ENCODE measurements around the gene DPP9.

The DPP9 gene

DNA sequence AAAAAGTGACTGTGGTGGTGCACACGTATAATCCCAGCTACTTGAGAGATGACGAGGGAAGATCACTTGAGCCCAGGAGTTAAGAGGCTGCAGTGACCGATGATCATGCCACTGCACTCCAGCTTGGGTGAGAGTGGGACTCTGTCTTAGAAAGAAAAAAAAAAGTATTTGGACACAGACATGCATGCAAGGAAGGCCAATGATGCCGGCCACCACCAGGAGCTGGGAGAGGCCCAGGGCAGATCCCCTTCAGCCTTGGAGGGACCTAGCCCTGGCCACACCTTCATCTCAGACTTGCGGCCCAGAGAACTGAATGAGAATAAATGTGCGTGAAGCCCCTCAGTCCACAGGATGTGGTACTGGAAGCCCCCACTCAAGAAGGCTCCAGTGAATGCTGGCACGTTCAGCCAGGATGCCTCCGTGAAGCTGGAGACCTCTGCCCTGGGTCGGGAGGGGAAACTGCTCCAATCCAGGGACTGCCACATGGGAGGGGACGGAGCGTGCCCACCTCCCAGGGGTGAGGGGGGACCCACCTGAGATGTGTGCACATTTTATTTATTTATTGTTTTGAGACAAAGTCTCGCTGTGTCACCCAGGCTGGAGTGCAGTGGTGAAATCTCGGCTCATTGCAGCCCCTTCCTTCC lies 69.7 kb downstream of the DPP9 start:
- no peak for DNase-seq

DNA sequence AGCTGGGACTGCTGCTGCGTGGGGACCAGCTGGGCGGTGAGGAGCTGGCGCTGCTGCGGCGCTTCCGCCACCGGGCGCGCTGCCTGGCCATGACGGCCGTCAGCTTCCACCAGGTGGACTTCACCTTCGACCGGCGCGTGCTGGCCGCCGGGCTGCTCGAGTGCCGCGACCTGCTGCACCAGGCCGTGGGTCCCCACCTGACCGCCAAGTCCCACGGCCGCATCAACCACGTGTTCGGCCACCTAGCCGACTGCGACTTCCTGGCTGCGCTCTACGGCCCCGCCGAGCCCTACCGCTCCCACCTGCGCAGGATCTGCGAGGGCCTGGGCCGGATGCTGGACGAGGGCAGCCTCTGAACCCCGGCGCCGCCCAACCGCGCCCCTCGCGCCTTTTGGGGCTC lies 71.6 kb downstream of the DPP9 start:
- DNase-seq = no peak

DNA sequence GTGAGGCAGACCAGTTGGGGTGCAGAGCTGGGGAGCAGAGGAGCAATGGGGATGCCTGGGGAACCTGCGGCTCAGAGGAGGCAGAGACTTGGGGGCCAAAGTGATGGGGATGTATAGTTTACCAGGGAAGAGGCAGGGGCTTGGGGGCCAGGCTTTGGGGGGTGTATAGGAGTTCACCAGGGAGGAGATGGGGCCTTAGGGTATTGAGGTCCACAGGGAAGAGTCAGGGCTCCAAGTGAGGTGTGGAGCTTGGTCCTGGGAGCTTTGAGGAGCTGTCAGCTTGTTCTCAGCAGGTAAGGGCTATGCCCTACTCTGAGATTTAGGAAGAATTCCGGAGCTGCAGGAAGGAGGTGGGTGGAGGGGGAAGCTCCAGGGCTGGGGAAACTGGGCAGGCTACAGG lies 73.5 kb downstream of the DPP9 start:
- no peak for DNase-seq

DNA sequence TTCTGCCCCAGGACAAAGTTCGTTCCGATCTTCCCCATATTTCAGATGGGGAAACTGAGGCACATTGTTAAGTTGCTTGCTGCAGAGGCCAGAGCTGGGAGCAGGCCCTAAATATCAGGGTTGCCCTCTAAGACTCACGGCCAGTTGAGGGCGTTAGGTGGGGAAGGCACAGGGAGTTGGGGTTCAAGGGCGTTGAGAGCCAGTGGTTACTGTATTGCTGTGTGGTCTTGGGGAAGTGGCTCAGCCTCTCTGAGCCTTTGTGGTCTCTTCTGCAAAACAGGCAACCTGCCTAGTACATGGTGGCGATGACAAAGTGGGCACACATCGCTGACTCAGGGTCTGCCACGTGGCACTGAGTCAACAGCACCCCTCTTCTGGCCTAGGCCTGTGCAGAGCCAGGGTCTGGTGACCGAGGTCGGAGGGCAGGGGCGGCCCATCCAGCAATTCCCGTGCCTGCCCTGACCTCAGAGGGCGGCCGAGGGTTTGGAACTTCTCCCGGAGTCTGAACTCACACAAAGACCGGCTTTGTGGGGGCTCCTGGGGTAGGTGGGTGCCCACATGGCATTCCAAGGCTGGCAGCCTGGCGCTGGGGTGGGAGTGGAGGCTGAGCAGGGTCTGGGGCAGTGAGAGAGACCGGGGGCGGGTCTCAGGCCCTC lies 74.1 kb downstream of the DPP9 start:
- no peak for DNase-seq

DNA sequence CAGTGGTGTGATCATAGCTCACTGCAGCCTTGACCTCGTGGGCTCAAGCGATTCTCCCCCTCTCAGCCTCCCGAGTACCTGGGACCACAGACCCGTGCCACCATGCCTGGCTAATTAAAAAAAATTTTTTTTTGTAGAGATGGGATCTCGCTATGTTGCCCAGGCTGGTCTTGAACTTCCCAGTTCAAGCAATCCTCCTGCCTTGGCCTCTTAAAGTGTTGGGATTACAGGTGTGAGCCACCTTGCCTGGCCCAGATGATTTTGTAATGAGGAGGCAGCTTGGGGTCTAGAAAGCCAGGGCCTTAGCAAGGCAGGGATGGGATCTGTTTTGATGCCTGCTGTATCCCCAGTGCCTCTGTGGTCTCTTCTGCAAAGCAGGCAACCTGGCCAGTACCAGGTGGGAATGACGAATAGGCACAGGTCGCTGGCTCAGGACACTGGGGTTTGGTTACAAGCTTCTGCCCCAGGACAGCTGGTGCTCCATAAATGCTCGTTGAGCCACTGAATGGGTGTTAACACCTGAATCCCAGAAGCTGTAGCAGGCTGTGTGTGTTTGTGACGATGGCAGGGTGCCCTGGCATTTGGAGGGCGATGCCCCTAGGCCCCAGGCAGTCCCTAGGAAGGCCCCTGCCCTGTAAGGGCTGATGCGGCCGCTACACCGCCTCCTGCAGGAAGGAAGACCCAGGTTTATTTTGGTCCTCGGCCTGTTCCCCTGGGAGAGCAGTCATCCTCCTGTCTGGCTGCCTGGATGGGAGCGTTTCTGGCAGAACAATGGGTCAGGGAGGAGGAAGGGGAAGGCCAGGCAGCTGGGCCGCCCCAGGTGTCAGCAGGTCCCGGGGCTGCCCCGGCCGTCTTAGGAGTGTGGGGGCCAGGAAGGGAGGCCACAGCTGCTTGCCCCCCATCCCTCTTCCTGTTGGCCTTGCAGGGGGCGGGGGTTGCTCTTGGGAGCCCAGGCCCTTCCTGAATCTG lies 75.7 kb downstream of the DPP9 start:
- DNase-seq = no peak

DNA sequence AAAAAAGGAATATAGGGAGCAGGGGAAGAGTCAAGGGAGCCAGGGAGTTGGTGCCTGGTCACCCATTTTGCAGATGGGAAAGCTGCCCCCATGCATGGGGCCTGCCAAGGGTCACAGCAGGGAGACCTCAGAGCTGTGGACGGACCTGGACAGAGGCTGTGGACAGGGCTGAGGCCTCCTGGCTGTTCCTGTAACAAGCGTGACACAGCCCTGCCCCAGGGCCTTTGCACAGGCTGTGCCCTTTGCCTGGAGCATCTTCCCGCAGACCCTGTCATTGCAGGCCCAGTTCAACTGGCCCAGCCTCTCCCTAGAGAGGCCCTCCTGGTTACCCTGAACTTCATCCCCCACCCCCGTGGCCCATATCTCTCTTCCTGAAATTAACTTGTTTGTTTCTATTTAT lies 77.9 kb downstream of the DPP9 start:
- DNase-seq = no peak

DNA sequence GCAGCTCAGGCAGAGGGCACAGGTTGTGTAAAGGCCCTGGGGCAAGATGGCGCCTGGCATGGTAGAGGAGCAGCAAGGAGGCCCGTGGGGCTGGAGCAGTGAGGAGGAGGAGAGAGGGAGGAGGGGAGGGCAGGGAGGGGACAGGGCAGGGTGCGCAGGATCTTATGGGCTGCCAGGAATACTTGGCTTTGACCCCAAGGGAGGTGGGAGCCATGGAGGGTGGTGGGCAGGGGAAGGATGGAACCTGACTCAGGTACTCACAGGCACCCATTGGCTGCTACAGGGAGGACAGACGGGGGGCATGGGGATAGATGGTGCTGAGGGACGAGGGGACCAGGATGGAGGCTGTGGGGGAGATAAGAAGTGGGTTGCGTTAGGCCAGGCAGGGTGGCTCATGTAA lies 81.0 kb downstream of the DPP9 start:
- DNase-seq = no peak

DNA sequence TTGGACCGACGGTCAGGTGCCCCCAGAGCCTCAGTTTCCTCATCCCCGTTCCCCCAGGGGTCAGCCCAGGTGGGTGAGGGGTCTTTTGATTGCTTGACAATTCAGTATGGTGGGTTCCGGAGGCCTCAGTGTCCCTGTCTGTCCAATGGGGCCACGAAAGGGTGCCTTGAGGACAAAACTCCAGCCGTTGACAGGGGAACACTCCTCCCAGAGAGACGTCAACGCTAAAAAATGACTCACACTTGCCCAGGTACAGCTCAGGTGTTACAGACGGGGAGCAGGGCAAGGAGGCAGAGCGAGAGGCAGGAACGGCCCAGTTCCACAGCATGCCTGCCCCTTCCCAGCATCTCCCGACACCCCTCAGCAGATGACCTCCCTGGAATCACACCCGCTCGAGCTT lies 82.5 kb downstream of the DPP9 start:
- no peak for DNase-seq

DNA sequence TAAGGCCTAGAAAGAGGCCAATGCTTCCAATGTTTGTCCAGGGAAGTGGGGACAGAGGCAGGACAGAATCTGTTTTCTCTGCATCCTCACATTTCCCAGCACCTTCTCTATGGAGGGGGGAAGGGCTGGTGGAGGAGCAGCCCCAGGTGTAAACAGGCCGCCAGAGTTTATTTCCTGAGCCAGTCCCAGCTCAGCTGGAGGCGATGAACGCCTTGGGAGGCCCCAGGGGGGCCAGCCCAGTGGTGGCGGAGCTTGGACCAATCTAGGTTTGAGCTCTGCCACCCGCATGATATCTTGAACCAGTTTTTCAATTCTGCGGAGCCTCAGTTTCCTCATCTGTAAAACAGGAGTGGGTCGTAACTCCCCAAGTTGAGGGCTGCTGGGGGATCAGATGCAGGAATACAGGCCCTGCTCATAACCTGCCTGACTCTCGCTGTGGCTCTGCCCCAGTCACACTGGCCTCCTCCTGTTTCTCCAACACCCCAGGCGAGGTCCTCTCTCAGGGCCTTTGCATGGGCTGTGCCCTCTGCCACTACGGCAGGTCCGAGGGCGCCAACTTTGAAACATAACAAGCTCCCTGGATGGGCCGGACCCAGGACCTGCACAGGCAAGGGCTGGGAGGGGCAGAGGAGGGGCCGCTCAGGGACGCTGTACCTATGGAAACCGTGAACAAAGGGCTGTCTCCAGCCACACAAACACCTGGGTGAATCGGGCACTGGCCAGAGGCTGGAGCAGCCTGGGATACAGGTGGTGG lies 83.2 kb downstream of the DPP9 start:
- DNase-seq = no peak

DNA sequence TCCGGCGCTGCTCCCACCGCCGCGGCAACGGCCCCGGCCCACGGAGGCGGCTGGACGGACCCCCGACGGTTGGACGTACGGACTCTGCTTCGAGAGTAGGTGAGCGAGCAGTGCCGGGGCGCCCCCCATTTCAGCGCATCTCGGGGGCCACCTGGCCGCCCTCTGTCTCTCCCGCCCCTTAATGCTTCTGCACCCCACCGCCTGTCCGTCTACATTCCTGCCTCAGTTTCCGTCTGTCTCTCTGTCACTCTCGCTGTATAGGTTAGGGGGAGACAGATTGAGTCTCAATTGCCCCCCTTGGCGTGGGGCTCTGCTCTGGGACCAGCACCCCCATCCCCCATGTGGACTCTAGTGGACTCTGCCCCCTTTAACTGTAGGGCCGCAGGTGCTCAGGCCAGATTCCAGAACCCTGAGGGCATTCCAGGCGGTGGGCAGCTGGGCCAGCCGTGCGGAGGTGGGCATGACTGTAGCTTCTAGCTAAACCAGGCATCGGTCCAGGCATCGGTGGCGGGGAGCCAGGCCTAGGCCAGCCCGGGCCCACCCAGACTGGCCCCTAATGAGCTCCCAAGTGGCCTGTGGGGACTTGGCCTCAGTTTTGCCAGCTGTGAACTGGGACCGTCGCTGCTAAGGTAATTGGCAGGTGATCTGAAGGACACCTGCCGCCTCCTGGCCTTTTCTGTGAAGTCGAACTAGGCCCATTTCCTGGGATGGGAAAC lies 84.0 kb downstream of the DPP9 start:
- DNase-seq = no peak

DNA sequence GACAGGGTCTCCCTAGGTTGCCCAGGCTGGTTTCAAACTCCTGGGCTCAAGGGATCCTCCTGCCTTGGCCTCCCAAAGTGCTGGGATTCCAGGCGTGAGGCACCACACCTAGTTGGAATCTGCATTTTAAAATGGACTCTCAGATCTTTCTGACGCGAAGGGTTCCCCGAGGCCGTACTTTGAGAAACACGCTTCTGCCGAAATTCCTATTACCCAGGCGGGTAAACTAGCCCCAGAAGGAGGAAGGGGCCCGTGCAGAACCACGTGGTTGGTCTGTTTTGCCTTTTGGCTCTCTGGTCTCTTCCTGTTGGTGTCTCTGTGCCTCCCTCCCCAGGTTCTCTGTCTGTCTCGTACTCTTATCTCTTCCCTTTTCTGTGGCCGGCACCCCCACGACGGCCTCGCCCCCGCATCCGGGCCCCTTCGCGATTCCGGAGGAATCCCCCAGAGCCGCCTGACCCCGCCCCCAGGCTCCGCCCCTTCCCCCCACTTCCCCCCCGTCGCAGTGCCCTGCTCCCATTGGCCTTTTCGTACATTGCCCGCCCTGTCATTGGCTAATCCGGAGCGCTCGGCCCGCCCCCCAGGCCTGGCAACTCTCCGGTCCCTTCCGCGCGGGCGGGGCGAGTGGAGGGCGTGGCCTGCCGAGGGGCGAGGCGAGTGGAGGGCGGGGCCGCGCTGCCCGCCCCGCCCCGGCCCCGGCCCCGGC lies 84.7 kb downstream of the DPP9 start, which contains the start of gene TNFAIP8L1:
TNFAIP8L1 (plus strand) TSS at position 689 of the 703 bp plus-strand sequence. CDS start 12,354 bp downstream, outside the sequence.
- DNase-seq = peak; percentile 98

DNA sequence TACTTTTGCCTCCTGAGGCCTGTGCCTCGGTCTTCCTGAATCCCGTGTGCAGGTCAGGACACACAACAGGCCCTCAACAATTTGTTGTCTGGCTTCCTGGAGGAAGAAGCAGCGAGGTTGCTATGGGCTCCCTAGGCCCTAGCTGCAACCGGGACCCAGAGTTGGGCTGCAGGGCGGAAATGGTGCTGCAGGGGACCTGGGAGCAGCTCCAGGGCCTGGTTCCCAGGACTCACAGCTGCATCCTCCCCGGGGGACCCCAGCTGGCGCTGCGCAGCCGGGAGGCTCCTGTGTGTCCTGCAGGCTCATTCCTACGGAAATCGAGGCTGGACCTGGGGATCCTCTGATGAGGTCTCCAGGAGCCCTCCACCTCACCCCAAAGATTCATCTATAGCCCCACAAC lies 85.3 kb downstream of the DPP9 start:
- no peak for DNase-seq

DNA sequence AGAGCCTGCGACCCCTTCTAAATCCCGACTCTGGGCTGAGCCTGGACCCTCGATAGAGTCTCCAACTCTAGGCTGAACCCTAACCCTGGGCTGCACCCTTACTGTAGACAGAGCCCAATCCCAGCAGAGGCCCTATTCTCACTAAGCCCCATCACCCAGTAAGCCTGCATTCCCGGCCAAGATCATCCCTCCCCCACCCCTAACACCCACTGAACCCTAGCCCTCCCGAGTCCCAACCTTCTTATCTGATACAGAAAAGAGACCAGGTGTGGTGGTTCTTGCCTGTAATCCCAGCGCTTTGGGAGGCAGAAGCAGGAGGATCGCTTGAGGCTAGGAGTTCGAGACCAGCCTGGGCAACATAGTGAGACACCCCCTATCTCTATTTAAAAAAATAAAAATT lies 86.9 kb downstream of the DPP9 start:
- DNase-seq = no peak

DNA sequence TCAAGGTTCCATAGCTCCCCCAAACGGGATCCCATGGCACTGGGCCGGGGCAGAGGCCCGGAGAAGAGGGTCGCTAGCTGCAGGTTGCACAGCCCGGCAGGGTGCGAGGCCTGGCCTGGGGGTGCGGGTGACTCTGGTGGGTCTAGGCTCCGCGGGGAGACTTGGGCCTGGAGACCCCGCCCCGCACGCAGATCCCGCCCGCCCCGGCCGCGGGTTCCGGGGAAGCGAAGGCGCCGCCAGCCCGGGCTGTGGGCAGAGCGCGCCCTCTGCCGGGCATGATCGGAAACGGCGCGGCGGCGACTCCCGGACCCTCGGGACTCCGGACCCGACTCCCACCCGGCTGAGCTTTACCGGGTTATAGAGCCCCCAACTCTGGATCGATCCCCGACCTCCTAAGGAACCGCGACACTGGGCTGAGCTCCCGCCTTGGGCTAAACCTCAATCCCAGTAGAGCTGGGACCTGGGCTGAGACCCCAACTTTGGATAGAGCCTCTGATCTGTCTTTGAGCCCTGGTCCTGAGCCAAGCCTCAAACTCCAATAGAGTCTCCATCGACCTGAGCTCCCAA lies 87.4 kb downstream of the DPP9 start:
- peak; percentile 69 for DNase-seq

DNA sequence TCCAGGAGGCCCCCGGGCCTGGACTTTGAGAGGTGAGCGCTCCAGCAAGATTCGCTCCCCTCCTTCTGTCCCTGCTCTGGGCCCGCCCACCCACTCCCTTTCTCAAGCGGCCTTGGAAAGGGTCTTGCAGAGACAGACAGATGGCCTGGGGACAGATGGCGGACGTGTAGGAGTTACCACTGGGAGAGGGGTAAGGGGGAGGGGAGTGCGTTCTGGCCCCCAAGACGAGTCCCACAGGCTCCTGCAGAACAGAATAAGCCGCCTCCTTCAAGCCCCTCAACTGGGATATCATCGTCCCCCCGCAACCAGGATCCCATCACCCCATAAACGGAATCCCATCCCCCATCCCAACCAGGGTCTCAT lies 87.9 kb downstream of the DPP9 start:
- no peak for DNase-seq

DNA sequence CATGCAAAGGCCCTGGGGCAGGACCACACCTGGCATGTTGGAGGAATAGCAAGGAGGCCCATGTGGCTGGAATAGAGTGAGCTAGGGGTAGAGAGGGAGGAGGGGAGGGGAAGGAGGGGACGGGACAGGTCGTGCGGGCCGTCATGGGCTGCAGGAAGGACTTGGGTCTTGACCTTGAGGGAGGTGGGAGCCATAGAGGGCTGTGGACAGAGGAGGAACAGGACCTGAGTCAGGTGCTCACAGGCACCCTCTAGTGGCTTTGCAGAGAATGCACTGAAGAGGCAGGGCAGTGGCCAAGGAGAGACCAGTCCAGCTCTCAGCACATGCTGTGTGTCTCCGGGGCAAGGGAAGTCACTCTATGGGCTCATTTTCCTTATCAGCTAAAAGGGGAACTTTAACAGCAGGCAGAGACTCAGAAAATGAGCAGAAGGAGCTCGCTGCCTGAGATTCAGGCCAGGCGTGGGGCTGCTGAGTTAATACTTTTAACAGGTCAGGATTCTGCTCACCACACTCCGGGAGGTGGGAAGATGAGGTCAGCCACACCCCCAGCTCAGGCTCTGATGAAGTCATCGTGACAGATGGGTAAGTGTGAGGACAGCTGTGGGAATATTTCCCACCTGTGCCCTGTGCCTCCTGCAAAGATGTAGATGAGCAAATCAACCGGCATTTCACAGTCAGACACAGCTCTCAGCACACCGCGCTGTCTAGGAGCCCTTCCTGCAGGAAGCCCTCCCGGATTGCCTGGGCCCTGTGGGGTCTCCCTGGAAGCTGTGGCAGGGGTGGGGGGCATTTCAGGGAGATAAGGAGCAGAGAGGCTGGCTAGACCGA lies 90.3 kb downstream of the DPP9 start:
- DNase-seq = peak; percentile 77
